GM10266 (cell line): Measurements from ENCODE around the gene PTPRM.
"Not testable (repeated sequence)": the region's sequence is repeated elsewhere in the genome, so short reads cannot be mapped to it uniquely, and the experiment has no call there.

Source experiments
- DNase-seq: peaks from one replicate; pipeline ENCODE4 v3.0.0; 2012; ENCODE audit errors: extremely low spot score
- CTCF ChIP-seq: IDR thresholded peaks from 2 replicates; pipeline ENCODE4 v1.5.1; 2012; ENCODE audit warnings: mild to moderate bottlenecking, low read depth; ENCODE audit not compliant: control insufficient read depth, insufficient read depth; ENCODE audit errors: missing control alignments

PTPRM gene

GRCh38 chr18:7729868-7730267 lies 162.8 kb downstream of the PTPRM start:
- no peak for TF ChIP-seq CTCF
- no peak for DNase-seq

GRCh38 chr18:7730682-7731081 lies 163.6 kb downstream of the PTPRM start:
- TF ChIP-seq CTCF, result no peak
- no peak for DNase-seq

GRCh38 chr18:7733642-7734041 lies 166.5 kb downstream of the PTPRM start:
- DNase-seq, result no peak
- TF ChIP-seq CTCF, result no peak

GRCh38 chr18:7735196-7735595 lies 168.1 kb downstream of the PTPRM start:
- no peak for TF ChIP-seq CTCF
- DNase-seq, result no peak

GRCh38 chr18:7735626-7736175 lies 168.6 kb downstream of the PTPRM start:
- no peak for TF ChIP-seq CTCF
- DNase-seq, result no peak

- DNase-seq, result not testable (repeated sequence)
Measured at GRCh38 chr18:7736526-7736925, 169.4 kb downstream of the PTPRM start.

- no peak for DNase-seq
- TF ChIP-seq CTCF, result no peak
Measured at GRCh38 chr18:7737550-7737949, 170.4 kb downstream of the PTPRM start.

- DNase-seq, result no peak
- no peak for TF ChIP-seq CTCF
Measured at GRCh38 chr18:7740821-7741220, 173.7 kb downstream of the PTPRM start.
